ENCODE data around the gene GGPS1.

GRCh38 chr1:235297579-235297978 is 30.8 kb upstream of the GGPS1 start:
- TF ChIP-seq CTCF (IDR thresholded peaks at IDR 0.05), result no peak
- no peak for TF ChIP-seq POLR2A (IDR thresholded peaks at IDR 0.05)
